ENCODE results near the gene TCL1B. TPM values are rescaled to one million over a fixed set of nuclear protein-coding genes. Genes with fewer than 3 reads are reported as not detected.

TCL1B gene
- total RNA-seq, 2 experiments from 2014 or later: not detected

GRCh38 chr14:95679148-95679815 is 6.9 kb upstream of the TCL1B start:
- no peak overlapping the region for H3K4me3 ChIP-seq (ENCODE audit: low read length)
- no peaks in the 10 kb centered on the region for H3K4me1 ChIP-seq (ENCODE audit: insufficient read depth, low read length)
- no peaks in the 10 kb centered on the region for H3K36me3 Mint-ChIP-seq (ENCODE audit: low read depth)
- no peaks in the 10 kb centered on the region for H3K36me3 ChIP-seq (ENCODE audit: insufficient read depth, low read length)
- peaks cover 50% of the 10 kb centered on the region for H3K27me3 Mint-ChIP-seq
- no peaks in the 10 kb centered on the region for H3K9me3 ChIP-seq (ENCODE audit: control insufficient read depth in 1 of 2, insufficient read depth in 1 of 2, low read length in 2 of 2)
- CTCF ChIA-PET: no interaction called here
- POLR2A ChIA-PET: no interaction called here
- intact Hi-C loops (cut with DNase I, micrococcal nuclease): no loop called here
- TF ChIP-seq CTCF (IDR thresholded peaks at IDR 0.05): no peak
- H3K27ac Mint-ChIP-seq: no peak overlapping the region
- H3K4me1 Mint-ChIP-seq (ENCODE audit: low read depth): no peaks in the 10 kb centered on the region
- no peaks in the 10 kb centered on the region for H3K9me3 Mint-ChIP-seq
- no peak for DNase-seq
- no peak for ATAC-seq (ENCODE audit: poor library complexity)
- H3K4me3 Mint-ChIP-seq: no peak overlapping the region
- H3K27ac ChIP-seq (ENCODE audit: low read depth in 1 of 2, low read length in 2 of 2): no peak overlapping the region
- peaks cover 8 to 14% of the 10 kb centered on the region in 2 experiments for H3K27me3 ChIP-seq (ENCODE audit: control insufficient read depth in 1 of 2, insufficient read depth in 2 of 2, low read length in 2 of 2)

- no peak overlapping the region for H3K27ac ChIP-seq (ENCODE audit: low read depth in 1 of 2, low read length in 2 of 2)
- Mint-ChIP-seq H3K4me1 (ENCODE audit: low read depth) (no peaks in the 10 kb centered on the region), H3K4me3 (no peak overlapping the region), H3K27me3 (peaks cover 59% of the 10 kb centered on the region), H3K27ac (no peak overlapping the region), H3K9me3 (no peaks in the 10 kb centered on the region), H3K36me3 (ENCODE audit: low read depth) (no peaks in the 10 kb centered on the region)
- ATAC-seq (ENCODE audit: poor library complexity) (no peak), DNase-seq (no peak)
- H3K36me3 ChIP-seq (ENCODE audit: insufficient read depth, low read length): no peaks in the 10 kb centered on the region
- intact Hi-C loops (cut with DNase I, micrococcal nuclease): loop anchor here in 1 of 2 experiments (5.0 kb wide), 2 partner anchors 238 to 253 kb away; no protein-coding TSS in a partner anchor
- no peak overlapping the region for H3K4me3 ChIP-seq (ENCODE audit: low read length)
- ChIA-PET CTCF (no interaction called here), POLR2A (no interaction called here)
- no peaks in the 10 kb centered on the region for H3K9me3 ChIP-seq (ENCODE audit: control insufficient read depth in 1 of 2, insufficient read depth in 1 of 2, low read length in 2 of 2)
- TF ChIP-seq CTCF (IDR thresholded peaks at IDR 0.05): no peak
- peaks cover 7 to 17% of the 10 kb centered on the region in 2 experiments for H3K27me3 ChIP-seq (ENCODE audit: control insufficient read depth in 1 of 2, insufficient read depth in 2 of 2, low read length in 2 of 2)
- no peaks in the 10 kb centered on the region for H3K4me1 ChIP-seq (ENCODE audit: insufficient read depth, low read length)
These were observed 6.1 kb upstream of the TCL1B start for GRCh38 chr14:95679998-95680735.

- CTCF ChIA-PET: no interaction called here
- Histone ChIP-seq H3K27me3 (ENCODE audit: control insufficient read depth in 1 of 2, insufficient read depth in 2 of 2, low read length in 2 of 2) (peaks cover 5 to 13% of the 10 kb centered on the region in 2 experiments), H3K4me3 (ENCODE audit: low read length) (no peak overlapping the region), H3K36me3 (ENCODE audit: insufficient read depth, low read length) (no peaks in the 10 kb centered on the region), H3K4me1 (ENCODE audit: insufficient read depth, low read length) (no peaks in the 10 kb centered on the region), H3K27ac (ENCODE audit: low read depth in 1 of 2, low read length in 2 of 2) (no peak overlapping the region), H3K9me3 (ENCODE audit: control insufficient read depth in 1 of 2, insufficient read depth in 1 of 2, low read length in 2 of 2) (no peaks in the 10 kb centered on the region)
- Mint-ChIP-seq H3K9me3 (no peaks in the 10 kb centered on the region), H3K4me1 (ENCODE audit: low read depth) (no peaks in the 10 kb centered on the region), H3K27ac (no peak overlapping the region), H3K36me3 (ENCODE audit: low read depth) (no peaks in the 10 kb centered on the region), H3K27me3 (peaks cover 53% of the 10 kb centered on the region), H3K4me3 (no peak overlapping the region)
- intact Hi-C loops (cut with DNase I, micrococcal nuclease): loop anchor here in 1 of 2 experiments (5.0 kb wide), 2 partner anchors 239 to 254 kb away; no protein-coding TSS in a partner anchor
- DNase-seq: no peak
- POLR2A ChIA-PET: no interaction called here
- no peak for ATAC-seq (ENCODE audit: poor library complexity)
- TF ChIP-seq CTCF (IDR thresholded peaks at IDR 0.05): no peak
These were observed 5.1 kb upstream of the TCL1B start for GRCh38 chr14:95681153-95681552.

All from CD4-positive, alpha-beta T cell (primary cell).